NCI-H1436 treated with DMSO at 0.1 percent for 48 hours (cell line): ENCODE measurements around the gene BCL2L1.
A peak's percentile ranks its signal among the peaks of the same experiment; 100 is the strongest.

Source experiments
- DNase-seq: peaks from one replicate; lab custom pipeline; 2025; lab: John Stamatoyannopoulos, UW

BCL2L1 gene

DNA sequence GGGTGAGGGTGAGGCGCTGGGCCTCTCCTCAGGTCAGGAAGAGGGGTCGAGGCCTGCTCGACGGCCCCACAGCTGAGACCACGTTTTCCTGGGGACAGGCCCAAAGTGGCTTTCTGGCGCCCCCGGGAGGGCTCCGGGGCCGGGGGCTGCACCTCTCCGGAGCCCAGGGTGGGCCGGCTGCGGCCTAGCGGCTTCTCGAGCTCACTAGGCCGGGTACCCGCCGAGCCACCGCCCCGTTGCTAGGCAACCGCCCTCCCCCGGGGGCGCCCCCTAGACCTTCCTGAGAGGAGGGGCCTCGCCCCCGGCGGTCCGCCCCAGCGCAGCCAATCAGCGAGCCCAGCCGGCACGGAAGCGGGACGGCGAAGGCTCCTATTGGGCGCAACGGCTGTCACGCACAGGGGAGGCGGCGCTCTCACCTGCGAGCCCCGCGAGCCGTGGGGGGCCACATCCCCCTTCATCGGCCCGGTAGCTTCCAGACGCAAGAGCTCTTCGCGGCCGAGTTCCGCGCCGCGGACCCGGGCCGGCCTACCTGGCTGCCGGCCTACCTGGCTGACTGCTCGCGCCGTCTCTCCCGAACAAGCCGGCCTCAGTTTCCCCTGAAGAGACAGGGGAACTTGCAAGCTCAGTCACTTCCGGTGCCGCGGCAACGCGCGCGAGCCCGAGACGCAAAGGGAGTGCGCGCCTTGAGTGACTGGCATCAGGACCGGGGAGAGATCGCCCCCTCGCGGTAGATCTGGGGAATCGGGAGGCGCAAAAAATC lies 831 bp upstream of the BCL2L1 start:
- DNase-seq, result peak; percentile 85

DNA sequence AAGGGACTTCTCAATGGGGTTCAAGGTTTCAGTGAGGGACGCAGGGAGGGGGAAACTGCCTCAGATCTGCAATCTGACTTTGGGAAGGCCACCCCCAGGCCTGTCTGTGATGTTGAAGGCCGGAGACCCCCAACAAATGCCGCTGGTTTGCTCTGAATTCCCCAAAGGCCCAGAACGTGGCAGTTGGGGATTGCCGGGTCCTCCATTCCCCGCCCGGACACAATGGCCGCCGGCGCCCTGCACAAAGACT lies 326 bp upstream of the BCL2L1 start:
- DNase-seq, result no peak

DNA sequence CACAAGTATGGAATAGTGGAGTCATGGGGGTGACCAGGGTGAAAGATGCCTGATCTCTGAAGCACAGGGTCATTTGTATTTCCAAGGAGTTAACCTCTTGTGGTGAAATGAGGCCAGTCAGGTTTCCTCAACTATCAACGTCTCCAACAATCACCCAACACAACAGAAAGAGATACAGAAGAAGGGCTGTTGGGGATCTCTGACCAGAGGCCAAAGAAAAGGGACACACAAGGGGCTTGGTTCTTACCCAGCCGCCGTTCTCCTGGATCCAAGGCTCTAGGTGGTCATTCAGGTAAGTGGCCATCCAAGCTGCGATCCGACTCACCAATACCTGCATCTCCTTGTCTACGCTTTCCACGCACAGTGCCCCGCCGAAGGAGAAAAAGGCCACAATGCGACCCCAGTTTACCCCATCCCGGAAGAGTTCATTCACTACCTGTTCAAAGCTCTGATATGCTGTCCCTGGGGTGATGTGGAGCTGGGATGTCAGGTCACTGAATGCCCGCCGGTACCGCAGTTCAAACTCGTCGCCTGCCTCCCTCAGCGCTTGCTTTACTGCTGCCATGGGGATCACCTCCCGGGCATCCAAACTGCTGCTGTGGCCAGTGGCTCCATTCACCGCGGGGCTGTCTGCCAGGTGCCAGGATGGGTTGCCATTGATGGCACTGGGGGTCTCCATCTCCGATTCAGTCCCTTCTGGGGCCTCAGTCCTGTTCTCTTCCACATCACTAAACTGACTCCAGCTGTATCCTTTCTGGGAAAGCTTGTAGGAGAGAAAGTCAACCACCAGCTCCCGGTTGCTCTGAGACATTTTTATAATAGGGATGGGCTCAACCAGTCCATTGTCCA lies 1.0 kb downstream of the BCL2L1 start:
- DNase-seq, result no peak

DNA sequence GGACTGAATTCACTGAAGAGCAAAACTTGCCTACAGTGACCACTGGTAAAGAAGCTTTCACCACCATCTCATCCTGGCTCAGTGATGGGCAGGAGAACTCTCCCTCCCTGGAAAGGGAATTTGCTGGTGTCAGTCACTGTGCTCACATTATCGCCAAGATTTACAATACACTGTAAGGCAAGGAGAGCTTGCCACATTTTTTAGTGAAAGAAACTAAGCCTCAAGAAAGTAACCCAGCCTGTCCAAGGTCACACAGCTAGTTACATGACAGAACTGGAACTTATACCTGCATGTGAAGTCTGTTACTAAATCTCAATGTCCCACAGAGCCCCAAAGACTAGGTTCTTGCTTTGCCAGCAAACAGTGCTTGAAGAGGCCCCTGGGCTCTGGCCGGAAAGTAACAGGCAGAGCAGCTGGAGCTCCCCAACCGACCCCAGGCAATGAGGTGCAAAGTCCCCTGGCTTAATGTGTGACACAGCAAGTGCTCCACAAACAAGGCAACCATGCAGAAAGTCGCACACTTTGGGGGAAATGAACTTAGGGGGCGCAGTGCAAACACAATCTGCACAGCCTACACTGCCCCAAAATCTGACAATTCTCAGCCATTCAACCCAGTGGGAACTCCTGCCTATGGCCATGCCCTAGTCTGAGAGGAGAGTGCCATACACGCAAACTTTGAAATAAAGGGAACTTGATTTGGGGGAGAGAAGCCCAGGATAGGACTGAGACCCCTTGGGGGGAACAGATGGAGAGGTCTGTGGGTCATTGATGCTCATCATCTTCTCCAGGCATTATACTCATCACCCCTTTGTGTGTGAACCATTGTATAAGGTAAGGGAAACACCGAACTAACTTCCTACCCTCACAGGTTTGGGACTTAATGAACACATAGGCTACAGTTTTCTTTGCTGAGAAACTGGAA lies 1.9 kb downstream of the BCL2L1 start:
- DNase-seq, result no peak

DNA sequence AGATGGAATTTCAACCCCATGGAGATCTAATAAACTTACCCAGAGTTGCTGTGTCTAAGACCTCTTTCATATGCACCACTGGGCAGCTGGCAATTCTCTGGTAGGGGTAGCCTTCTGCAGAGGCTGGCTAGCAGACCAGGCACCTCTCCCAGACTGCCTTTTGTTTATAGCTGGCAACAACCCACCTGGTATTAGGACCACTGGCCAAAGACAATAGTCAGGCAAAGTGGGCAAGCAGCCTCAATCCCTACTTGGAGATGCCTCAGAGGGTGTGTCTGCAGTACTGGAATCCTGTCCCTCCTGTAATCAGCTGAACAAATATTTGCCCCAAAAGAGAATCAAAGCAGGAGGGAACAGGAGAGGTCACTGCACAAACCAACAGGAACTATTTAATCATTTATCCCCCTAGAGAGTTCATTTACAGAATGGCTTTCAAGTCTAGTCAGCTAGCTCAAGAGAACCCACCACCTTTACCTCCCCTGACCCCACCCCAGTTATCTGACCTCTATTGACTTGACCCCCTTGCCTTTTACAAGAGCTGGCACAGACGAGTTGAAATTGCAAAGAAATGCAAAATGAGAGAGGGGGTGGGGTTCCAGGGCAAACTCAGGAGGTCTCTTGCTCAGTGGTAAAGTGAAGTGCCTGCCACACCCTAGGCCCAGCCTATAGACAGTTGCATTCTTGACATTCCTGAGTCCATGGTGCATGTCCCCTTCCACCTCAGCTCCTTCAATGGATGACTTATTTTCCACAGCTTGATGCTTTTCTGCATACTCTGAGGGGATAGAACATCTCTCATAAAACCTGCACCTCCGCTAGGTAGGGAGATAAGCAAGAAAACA lies 2.8 kb downstream of the BCL2L1 start:
- DNase-seq, result no peak

DNA sequence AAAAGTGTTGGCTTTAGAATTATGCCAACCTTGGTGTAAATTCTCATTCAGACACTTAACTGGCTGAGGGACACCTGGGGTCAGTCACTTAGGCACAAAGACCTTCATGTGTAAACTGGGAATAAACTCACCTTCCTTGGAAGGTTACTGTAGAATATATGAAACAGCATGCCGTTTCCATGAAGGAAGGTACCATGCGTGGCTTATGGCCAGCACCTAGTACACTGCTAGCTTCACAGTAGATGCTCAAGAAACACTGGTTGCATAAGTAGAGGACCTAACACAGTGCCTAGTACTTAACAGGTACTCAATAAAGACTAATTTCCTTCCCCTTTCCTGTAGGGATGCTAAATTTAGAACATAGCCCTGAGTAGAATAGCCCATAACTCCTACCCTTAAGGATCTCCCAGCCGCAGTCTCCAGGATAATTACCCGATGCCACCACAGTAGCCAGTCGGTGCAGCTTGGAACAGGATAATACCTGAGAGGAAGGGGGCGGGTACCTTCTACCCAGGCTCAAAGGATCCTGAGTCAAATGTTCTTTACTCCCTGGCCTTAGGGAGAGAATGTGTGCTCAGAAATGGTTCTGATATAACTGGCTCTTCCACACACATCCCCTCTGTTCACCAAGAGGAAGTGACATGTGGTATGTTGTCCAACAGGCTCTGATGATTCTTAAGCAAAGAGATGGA lies 3.6 kb downstream of the BCL2L1 start:
- no peak for DNase-seq

DNA sequence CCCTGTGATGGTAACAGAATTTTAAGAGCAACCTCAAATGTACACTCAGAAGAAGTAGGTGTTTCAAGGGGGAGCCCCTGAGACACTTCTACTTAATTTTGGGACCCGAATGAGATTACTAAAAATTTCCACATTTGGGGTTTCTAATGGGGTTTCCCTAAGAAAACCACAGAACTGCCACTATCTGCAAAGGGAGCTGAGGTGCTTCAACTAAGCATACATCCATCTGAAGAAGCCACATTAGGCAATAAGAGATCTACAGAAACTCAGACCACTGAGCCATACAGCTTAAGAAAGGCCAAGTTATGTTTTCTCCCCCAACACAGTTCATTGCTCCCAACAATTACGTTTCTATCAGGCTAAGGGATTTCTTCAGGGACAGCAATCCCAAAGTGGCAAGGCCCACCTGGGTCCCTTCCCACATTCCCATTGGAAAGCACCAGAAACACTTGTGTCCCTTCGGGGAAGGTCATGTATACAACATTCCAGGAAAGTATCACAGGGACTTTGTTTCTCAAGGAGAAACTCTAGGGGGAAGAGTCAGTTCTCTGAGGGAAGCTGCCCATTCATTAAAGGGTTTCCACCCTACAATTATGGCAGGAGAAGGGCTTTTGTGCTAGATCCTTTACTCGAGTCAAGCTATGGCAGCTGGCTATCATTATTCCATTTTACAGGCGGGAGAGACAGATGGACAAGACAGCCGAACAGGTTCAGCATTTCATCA lies 5.0 kb downstream of the BCL2L1 start:
- DNase-seq, result no peak

DNA sequence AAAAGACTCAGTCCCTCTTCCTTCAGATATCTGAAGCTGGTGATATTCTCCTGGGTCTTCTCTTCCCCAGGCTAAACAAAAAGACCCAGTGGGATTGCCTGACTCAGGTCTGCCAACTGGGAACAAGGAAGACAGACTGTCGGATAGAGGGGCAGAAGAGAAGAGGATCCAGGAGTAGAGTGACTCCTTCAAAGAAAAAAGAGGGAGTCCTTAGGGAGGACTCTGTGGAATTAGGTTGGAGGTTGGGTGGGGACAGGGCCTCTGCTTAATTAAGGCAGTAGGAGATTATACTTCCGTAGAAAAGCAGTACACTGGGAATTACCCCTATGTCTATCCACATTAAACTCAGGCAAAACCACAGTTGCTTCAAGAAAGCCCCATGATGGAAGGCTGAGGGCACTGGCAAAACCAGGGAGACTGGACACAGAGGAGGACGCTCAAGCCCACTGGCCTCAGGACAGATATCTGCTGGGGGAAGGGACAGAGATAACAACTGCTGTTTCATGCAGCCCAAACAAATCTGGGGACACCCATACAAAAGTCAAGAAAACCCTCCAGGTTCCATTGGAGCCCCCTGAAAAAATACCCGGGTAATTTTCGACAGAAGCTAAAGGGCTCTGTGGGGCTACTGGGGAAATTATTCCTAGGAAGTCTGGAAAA lies 5.7 kb downstream of the BCL2L1 start:
- no peak for DNase-seq

DNA sequence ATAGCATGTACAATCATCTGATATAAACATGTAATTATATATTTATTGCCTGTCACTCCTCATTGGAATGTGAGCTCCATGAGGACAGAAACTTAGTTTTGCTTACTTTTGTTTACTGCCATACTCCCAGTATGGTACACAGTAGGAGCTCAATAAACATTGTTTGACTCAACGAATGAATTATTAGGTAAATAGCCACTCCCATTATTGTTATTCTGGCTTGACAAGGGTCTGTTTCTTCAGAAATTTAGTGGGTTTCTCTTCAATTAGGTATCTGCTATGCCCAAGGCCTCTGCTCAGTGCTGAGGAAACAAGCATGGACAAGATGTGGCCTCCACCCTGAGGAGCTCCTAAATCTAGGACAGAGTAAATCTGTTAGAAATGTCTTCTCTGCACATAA lies 6.3 kb downstream of the BCL2L1 start:
- no peak for DNase-seq

DNA sequence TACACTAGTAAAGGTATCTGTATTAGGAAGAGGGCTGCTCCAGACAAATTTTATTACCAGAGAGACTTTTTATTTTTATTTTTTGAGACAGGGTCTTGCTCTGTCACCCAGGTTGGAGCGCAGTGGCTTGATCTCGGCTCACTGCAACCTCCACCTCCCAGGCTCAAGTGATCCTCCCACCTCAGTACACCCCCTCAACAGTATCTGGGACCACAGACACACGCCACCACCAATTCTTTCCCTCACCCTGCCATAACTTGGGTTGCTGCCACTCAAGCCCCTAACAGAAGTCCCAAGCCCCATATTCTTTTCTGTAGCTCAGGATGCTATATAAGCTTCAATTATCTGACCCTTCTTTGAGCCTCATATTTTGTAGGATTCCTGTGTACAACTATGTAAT lies 6.9 kb downstream of the BCL2L1 start:
- no peak for DNase-seq

DNA sequence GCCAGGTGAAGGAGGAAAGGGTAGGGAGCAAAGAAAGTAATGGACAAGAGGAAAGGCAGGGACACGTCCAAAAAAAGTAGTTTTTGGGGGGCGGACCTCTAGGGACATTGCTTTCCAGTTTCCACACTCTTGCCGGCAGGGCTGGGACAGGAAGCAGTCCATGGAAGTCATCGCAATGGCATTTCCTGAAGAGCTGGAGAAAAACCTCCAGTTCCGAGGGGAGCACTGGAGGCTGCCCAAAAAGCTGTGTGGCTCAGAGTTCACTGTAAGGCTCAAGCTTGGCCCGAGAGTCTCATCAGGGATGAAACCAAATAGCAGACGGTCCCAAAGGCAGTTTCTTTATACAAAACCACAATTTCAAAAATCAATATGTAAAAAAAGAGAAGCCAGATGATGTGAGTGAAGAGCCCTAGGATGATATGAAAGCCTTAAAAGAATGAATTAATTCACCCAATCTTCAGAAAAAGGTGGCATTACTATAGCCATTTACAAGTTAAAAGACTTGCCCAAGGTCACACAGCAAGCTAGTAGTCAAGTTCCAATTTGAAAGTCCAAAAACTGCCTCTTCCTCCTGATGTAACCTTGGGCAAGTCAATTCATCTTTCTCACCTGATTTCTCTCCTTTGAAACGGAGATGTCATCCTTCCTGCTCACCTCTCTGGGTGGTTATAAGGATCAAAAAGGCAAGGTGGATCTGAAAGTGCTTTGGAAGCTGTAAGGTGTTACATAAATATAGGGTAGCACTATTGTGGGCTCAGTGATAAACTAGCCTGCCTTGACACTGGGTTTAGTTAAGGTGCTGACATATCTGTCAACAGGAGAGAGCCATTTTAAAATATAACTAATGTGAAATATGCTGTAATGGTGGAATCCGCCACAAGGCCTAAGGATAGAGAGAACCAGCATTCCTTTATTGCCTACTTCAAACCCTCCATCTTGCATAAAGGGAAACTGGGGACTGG lies 9.1 kb downstream of the BCL2L1 start:
- no peak for DNase-seq

DNA sequence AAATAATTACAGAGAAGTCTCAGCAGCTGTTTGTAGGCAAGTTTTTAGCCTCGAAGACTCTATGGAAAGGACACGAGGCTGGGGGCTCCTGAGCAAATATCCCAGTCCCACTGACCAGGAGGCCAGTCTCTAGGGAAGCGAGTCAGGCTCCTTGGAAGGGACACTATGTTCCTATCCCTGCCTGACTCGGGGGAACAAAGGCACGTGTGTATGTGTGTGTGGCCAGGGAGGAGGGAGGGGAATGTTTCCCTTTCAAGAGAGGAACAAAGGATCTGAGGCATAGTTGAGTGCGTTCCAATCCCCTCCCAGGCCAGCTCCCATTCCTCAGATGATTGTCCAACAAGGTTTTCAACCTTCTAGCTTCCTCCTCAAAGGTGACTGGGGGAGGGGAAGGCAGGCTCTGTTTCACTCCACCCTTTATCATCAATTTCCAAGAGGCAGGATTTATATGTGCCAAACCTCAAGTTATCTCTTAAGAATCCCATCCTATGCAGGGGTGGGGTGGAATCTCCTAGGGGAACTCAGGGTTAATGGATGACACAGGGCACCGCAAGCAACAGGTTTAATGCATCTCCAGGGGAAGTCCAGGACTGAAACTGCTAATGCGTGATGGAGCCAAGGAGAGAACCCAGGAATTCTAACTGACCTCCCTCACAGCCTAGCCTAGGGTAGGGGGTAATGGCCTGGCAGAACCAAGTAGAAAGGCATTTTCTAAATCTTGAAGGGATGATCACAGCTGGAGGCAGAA lies 9.9 kb downstream of the BCL2L1 start:
- DNase-seq, result no peak

DNA sequence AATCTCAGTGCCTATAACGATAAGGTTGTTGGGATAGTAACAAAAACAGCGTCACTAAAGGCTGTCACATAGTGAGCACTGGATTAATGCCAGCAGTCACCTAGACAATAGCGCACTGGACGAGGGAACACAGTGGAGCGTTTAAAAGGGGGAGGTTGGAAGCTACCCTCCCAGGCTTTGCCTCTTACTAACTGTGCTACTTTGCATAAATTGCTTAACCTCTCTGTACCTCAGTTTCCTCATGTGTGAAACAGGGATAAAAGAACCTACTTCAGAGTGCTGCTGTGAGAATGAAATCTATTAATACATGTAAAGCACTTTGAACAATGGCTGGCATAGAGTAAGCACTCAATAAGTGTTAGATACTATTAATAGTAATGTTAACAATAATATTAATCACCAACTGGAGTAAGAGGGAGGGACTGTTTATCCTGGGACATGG lies 10.5 kb downstream of the BCL2L1 start:
- peak; percentile 33 for DNase-seq

DNA sequence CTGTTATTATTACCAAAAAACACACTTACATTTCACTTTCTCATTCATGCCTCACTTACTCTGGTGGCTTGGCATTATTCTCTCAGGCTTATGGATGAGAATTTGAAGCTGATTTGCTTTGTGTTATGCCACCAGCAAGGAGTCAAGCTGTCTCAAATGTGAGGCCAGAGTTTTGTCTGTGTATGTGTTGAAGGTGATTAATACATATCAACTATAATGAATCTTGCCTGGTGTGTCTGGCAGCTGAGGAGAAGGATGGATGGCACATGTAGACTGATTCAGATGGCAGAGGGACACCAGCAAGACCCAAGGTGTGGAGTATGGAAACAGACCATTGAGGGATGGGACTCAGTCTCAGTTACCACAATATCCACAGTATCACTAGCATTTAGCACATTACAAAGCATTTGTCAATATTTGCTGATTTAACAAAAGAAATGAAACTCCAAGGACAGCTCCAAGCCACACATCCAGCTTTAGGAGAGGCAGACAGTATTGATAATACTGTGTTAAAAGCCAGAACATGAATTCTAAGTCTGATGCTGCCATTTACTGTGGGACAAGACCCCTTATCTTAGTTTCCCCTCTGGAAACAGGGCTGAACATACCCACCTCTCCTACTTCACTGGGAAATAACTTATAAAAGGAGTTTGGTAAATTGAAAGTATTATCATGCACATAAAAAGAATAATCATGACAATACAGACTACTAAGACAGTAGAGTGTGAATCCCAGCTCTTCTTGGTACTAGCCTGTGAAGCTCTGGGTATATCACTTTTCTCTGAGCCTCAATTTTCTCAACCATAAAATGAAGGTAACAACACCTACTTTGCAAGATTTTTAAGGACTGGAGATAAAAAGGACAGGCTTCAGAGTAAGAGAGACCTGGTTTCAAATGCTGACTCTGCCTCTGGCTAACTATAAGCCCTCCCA lies 11.2 kb downstream of the BCL2L1 start:
- DNase-seq, result no peak

DNA sequence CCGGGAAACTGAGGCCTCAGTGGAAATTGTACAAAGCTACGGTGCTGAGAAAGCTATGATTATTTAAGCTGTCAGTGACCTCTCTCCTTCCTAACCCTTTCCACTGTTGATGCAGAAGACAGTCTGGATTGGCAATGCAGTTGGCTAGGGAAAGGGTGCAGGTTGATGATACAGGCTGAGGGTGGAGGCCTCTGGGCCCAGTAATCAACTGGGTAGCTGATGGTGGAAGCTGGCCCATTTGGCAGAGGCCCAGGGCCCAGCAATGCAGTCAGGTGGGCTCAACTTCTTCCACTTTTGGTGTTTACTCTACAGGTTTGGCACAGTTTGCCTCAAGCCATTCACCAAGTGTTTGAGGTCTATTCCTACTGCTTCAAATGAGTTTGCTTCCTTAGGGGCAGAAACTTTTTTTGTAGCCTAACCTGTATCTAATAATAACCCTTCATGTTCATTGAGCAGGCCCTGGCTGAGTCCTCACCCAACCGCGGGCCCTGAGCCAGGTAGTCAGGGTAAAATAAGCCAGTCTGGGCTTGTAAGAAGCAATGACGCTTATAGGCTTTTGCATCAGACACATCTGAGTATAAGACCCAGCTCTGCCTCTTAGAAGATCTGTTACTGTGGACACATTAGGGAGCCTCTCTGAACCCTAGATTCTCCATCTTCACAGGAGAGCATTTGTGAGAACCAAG lies 12.1 kb downstream of the BCL2L1 start:
- no peak for DNase-seq

DNA sequence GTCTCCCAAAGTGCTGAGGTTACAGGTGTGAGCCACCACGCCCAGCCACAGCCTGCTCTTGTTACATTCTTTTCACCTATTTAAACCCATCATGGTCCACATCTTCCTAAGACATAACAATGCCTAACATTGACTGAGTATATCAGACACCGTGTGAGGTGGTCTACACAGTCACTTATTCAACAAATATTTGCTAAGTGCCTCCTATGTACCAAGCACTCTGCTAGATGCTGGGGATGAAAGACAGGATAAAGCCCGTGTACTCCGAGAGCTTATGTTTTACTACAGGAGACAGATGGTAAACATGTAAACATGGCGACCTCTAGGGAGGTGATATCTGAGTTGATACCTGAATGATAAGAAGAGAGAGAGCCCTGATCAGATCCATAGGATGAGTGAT lies 12.7 kb downstream of the BCL2L1 start:
- DNase-seq, result no peak
